Activated T-helper 17 cell treated with anti-CD3 and anti-CD28 coated beads, Interleukin-2, amount 50 U/mL, for 72 hours (primary cell): ENCODE results near the gene CHI3L2. TPM values are rescaled to one million over a fixed set of nuclear protein-coding genes. Genes with fewer than 3 reads are reported as not detected.

Experiments
- ATAC-seq: fragments of 150-1000 bp; cut with Tn5 transposase; replicated peaks from 2 replicates; pipeline ENCODE4 v1.10.0; 2021; ENCODE audit warnings: mild to moderate bottlenecking, moderate library complexity
- H3K27ac Mint-ChIP-seq: one replicate; pipeline ENCODE4 v1.8.0; 2022; ENCODE audit warnings: mixed read lengths
- H3K27me3 Mint-ChIP-seq: one replicate; pipeline ENCODE4 v1.8.0; 2022; ENCODE audit warnings: mixed read lengths
- H3K36me3 Mint-ChIP-seq: one replicate; pipeline ENCODE4 v1.8.0; 2022; ENCODE audit warnings: low read depth, mild to moderate bottlenecking, mixed read lengths
- H3K4me1 Mint-ChIP-seq: one replicate; pipeline ENCODE4 v1.8.0; 2022; ENCODE audit warnings: mixed read lengths
- H3K4me3 Mint-ChIP-seq: one replicate; pipeline ENCODE4 v1.8.0; 2022; ENCODE audit warnings: mild to moderate bottlenecking, mixed read lengths
- H3K9me3 Mint-ChIP-seq: one replicate; pipeline ENCODE4 v1.8.0; 2022; ENCODE audit warnings: mixed read lengths
- total RNA-seq, 2 donors: library from RNA; stranded (reverse); gene quantifications; one replicate each; pipeline ENCODE4 v1.2.3, GENCODE V29; 2022

CHI3L2 gene
- total RNA-seq, 2 donors from 2014 or later, result 2.7 to 3.8 TPM

- Mint-ChIP-seq H3K4me1 (peaks cover 30% of the 10 kb centered on the region), H3K27ac (peak overlapping the region; percentile 77), H3K9me3 (peaks cover 5% of the 10 kb centered on the region), H3K4me3 (peak overlapping the region; percentile 53), H3K36me3 (no peaks in the 10 kb centered on the region), H3K27me3 (peaks cover 9% of the 10 kb centered on the region)
- peak; percentile 41 for ATAC-seq
These were observed 48.4 kb downstream of the CHI3L2 start for GRCh38 chr1:111275780-111276433.

- no peak overlapping the region for H3K4me3 Mint-ChIP-seq
- H3K27me3 Mint-ChIP-seq, result no peaks in the 10 kb centered on the region
- H3K27ac Mint-ChIP-seq, result peak overlapping the region; percentile 8
- H3K4me1 Mint-ChIP-seq, result peaks cover 30% of the 10 kb centered on the region
- H3K9me3 Mint-ChIP-seq, result peaks cover 5% of the 10 kb centered on the region
- peak; percentile 8 for ATAC-seq
- H3K36me3 Mint-ChIP-seq, result no peaks in the 10 kb centered on the region
These were observed 51.6 kb downstream of the CHI3L2 start for GRCh38 chr1:111279144-111279543.

GRCh38 chr1:111280267-111280666 lies 52.8 kb downstream of the CHI3L2 start:
- H3K9me3 Mint-ChIP-seq, result peaks cover 5% of the 10 kb centered on the region
- ATAC-seq, result no peak
- H3K36me3 Mint-ChIP-seq, result no peaks in the 10 kb centered on the region
- H3K27ac Mint-ChIP-seq, result no peak overlapping the region
- H3K27me3 Mint-ChIP-seq, result no peaks in the 10 kb centered on the region
- H3K4me3 Mint-ChIP-seq, result no peak overlapping the region
- H3K4me1 Mint-ChIP-seq, result peaks cover 22% of the 10 kb centered on the region

GRCh38 chr1:111281411-111281810 lies 53.9 kb downstream of the CHI3L2 start:
- no peak overlapping the region for H3K4me3 Mint-ChIP-seq
- peaks cover 12% of the 10 kb centered on the region for H3K4me1 Mint-ChIP-seq
- H3K36me3 Mint-ChIP-seq, result no peaks in the 10 kb centered on the region
- no peak overlapping the region for H3K27ac Mint-ChIP-seq
- ATAC-seq, result no peak
- peaks cover 5% of the 10 kb centered on the region for H3K9me3 Mint-ChIP-seq
- no peaks in the 10 kb centered on the region for H3K27me3 Mint-ChIP-seq

GRCh38 chr1:111283838-111284237 lies 56.3 kb downstream of the CHI3L2 start:
- Mint-ChIP-seq H3K27me3 (no peaks in the 10 kb centered on the region), H3K4me1 (peaks cover 6% of the 10 kb centered on the region), H3K9me3 (peaks cover 3% of the 10 kb centered on the region), H3K4me3 (no peak overlapping the region), H3K36me3 (no peaks in the 10 kb centered on the region), H3K27ac (no peak overlapping the region)
- no peak for ATAC-seq

GRCh38 chr1:111285879-111286278 lies 58.4 kb downstream of the CHI3L2 start:
- H3K4me1 Mint-ChIP-seq, result no peaks in the 10 kb centered on the region
- H3K4me3 Mint-ChIP-seq, result no peak overlapping the region
- no peak for ATAC-seq
- H3K9me3 Mint-ChIP-seq, result no peaks in the 10 kb centered on the region
- no peaks in the 10 kb centered on the region for H3K27me3 Mint-ChIP-seq
- H3K27ac Mint-ChIP-seq, result no peak overlapping the region
- no peaks in the 10 kb centered on the region for H3K36me3 Mint-ChIP-seq

- Mint-ChIP-seq H3K27me3 (no peaks in the 10 kb centered on the region), H3K4me3 (no peak overlapping the region), H3K9me3 (no peaks in the 10 kb centered on the region), H3K27ac (no peak overlapping the region), H3K4me1 (no peaks in the 10 kb centered on the region), H3K36me3 (no peaks in the 10 kb centered on the region)
- ATAC-seq, result no peak
These were observed 59.4 kb downstream of the CHI3L2 start for GRCh38 chr1:111286912-111287311.

DNA sequence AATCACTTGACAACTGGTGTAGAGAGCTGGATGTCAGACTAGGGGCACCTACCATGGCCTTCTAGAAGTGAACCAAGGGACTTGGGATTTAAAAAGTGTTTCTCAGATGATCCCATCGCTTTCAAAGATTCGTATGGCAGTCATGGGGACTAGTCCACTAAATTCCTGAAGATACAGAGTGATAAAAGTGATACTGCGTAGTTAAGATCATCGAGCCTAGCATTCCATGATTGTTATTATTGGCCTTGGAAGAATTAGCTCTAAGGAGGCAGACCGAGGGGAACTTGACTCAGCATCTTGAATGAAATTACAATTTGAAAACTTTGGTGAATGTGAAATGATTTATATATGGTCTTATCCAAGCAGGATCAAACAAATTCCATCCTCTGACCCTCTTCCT lies 61.9 kb downstream of the CHI3L2 start:
- Mint-ChIP-seq H3K4me3 (no peak overlapping the region), H3K27me3 (no peaks in the 10 kb centered on the region), H3K27ac (no peak overlapping the region), H3K36me3 (no peaks in the 10 kb centered on the region), H3K9me3 (no peaks in the 10 kb centered on the region), H3K4me1 (no peaks in the 10 kb centered on the region)
- no peak for ATAC-seq

DNA sequence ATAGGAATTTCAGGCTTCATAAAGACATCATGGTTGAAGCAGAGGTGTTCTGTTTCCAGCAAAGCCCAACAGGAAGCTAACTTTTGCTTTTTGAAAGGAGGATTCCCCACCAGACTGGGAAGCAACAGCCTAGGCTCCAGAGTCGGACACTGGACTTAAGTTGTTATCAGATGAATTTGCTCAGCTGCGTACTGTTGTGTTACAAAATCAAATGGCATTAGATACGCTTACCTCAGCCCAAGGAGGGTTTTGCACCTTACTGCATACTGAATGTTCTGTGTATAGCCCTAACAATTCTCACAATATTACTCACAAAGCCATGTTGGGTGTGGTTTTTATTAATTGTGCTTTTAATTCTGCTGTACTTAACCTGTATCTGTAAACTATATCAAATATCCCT lies 62.6 kb downstream of the CHI3L2 start:
- no peak for ATAC-seq
- H3K27ac Mint-ChIP-seq, result no peak overlapping the region
- no peaks in the 10 kb centered on the region for H3K36me3 Mint-ChIP-seq
- no peaks in the 10 kb centered on the region for H3K27me3 Mint-ChIP-seq
- H3K9me3 Mint-ChIP-seq, result no peaks in the 10 kb centered on the region
- H3K4me1 Mint-ChIP-seq, result no peaks in the 10 kb centered on the region
- no peak overlapping the region for H3K4me3 Mint-ChIP-seq

GRCh38 chr1:111290630-111291029 lies 63.1 kb downstream of the CHI3L2 start, which contains the start of gene CHIA:
Gene CHIA, plus strand, starts transcription at chr1:111290851. Its CDS starts 19,617 bp downstream, at chr1:111310468.
- no peaks in the 10 kb centered on the region for H3K36me3 Mint-ChIP-seq
- no peaks in the 10 kb centered on the region for H3K4me1 Mint-ChIP-seq
- H3K9me3 Mint-ChIP-seq, result no peaks in the 10 kb centered on the region
- no peak within 1 kb of the TSS for H3K27ac Mint-ChIP-seq
- no peaks in the 10 kb centered on the region for H3K27me3 Mint-ChIP-seq
- H3K4me3 Mint-ChIP-seq, result no peak within 1 kb of the TSS
- ATAC-seq, result no peak

Other genes starting within 250 kb of the CHI3L2 start
- gene DRAM2, start 87.6 kb upstream of the CHI3L2 start, total RNA-seq, result 10 to 100 TPM; 20.6 to 27.2 TPM
- 10 to 100 TPM; 31.3 to 31.4 TPM for gene CEPT1, start 87.5 kb upstream of the CHI3L2 start, total RNA-seq
- 100 to 1,000 TPM; 146 to 148 TPM for gene DENND2D, start 27.1 kb upstream of the CHI3L2 start, total RNA-seq
- gene CHIA, start 63.1 kb downstream of the CHI3L2 start, total RNA-seq, result not detected
- gene OVGP1, start 200.0 kb downstream of the CHI3L2 start, total RNA-seq, result 1 to 10 TPM; 1.9 to 2.1 TPM
- gene WDR77, start 221.5 kb downstream of the CHI3L2 start, total RNA-seq, result 10 to 100 TPM; 27.5 to 65.2 TPM
- gene ATP5PB, start 221.8 kb downstream of the CHI3L2 start, total RNA-seq, result 100 to 1,000 TPM; 235 to 383 TPM
- 1 to 10 TPM; 4.4 to 4.9 TPM for gene C1orf162, start 246.3 kb downstream of the CHI3L2 start, total RNA-seq